ENCODE results near the gene TMEM225.

GRCh38 chr11:123905826-123906225, 20.4 kb upstream of the TMEM225 start:
- TF ChIP-seq, protein P1, sequence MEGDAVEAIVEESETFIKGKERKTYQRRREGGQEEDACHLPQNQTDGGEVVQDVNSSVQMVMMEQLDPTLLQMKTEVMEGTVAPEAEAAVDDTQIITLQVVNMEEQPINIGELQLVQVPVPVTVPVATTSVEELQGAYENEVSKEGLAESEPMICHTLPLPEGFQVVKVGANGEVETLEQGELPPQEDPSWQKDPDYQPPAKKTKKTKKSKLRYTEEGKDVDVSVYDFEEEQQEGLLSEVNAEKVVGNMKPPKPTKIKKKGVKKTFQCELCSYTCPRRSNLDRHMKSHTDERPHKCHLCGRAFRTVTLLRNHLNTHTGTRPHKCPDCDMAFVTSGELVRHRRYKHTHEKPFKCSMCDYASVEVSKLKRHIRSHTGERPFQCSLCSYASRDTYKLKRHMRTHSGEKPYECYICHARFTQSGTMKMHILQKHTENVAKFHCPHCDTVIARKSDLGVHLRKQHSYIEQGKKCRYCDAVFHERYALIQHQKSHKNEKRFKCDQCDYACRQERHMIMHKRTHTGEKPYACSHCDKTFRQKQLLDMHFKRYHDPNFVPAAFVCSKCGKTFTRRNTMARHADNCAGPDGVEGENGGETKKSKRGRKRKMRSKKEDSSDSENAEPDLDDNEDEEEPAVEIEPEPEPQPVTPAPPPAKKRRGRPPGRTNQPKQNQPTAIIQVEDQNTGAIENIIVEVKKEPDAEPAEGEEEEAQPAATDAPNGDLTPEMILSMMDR (IDR thresholded peaks at IDR 0.05; ENCODE audit: low read depth, low read length, missing input control): no peak
- TF ChIP-seq GABPA (IDR thresholded peaks at IDR 0.05 in 1 of 2, conservative IDR thresholded peaks at IDR 0.05 in 1 of 2) (no peak), YY1 (IDR thresholded peaks at IDR 0.05) (no peak), ZBTB33 (IDR thresholded peaks at IDR 0.05) (no peak), EGR1 (IDR thresholded peaks at IDR 0.05; ENCODE audit: low read depth in 2 of 2) (no peak)
